ENCODE measurements around the gene PSTPIP2. TPM values are rescaled to one million over a fixed set of nuclear protein-coding genes. Genes with fewer than 3 reads are reported as not detected.
A peak's percentile ranks its signal among the peaks of the same experiment; 100 is the strongest.

Gene PSTPIP2
- total and polyA plus RNA-seq, 2 of the 13 experiments (the other 11 are each of a cell fraction or from before 2014, with no cell fraction given), result 0.25 to 0.27 TPM

- TF ChIP-seq, protein P1, sequence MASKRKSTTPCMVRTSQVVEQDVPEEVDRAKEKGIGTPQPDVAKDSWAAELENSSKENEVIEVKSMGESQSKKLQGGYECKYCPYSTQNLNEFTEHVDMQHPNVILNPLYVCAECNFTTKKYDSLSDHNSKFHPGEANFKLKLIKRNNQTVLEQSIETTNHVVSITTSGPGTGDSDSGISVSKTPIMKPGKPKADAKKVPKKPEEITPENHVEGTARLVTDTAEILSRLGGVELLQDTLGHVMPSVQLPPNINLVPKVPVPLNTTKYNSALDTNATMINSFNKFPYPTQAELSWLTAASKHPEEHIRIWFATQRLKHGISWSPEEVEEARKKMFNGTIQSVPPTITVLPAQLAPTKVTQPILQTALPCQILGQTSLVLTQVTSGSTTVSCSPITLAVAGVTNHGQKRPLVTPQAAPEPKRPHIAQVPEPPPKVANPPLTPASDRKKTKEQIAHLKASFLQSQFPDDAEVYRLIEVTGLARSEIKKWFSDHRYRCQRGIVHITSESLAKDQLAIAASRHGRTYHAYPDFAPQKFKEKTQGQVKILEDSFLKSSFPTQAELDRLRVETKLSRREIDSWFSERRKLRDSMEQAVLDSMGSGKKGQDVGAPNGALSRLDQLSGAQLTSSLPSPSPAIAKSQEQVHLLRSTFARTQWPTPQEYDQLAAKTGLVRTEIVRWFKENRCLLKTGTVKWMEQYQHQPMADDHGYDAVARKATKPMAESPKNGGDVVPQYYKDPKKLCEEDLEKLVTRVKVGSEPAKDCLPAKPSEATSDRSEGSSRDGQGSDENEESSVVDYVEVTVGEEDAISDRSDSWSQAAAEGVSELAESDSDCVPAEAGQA (IDR thresholded peaks at IDR 0.05; ENCODE audit: low read depth), result no peak
- TF ChIP-seq, protein P1 (CRISPR knock-in tag; IDR thresholded peaks at IDR 0.05; ENCODE audit: borderline replicate concordance), result no peak
- TF ChIP-seq SIX1 (CRISPR knock-in tag; IDR thresholded peaks at IDR 0.05; ENCODE audit: borderline replicate concordance) (peak; percentile 57), ZNF230 (CRISPR knock-in tag; IDR thresholded peaks at IDR 0.05) (no peak), HIVEP1 (CRISPR knock-in tag; IDR thresholded peaks at IDR 0.05) (0 out of 2 replicates have a peak, but pooled peaks have one; percentile 23), WIZ (CRISPR knock-in tag; IDR thresholded peaks at IDR 0.05) (no peak), PPARG (CRISPR knock-in tag; conservative IDR thresholded peaks at IDR 0.05) (no peak), FOXO1 (CRISPR knock-in tag; IDR thresholded peaks at IDR 0.05) (peak; percentile 90), NFKBIZ (CRISPR knock-in tag; IDR thresholded peaks at IDR 0.05) (no peak), RXRB (CRISPR knock-in tag; IDR thresholded peaks at IDR 0.05; ENCODE audit: borderline replicate concordance) (peak; percentile 90), GATAD1 (CRISPR knock-in tag; IDR thresholded peaks at IDR 0.05) (no peak), YEATS4 (CRISPR knock-in tag; IDR thresholded peaks at IDR 0.05; ENCODE audit: borderline replicate concordance) (no peak), ZNF891 (CRISPR knock-in tag; IDR thresholded peaks at IDR 0.05) (no peak), PATZ1 (CRISPR knock-in tag; IDR thresholded peaks at IDR 0.05) (no peak), TMF1 (CRISPR knock-in tag; IDR thresholded peaks at IDR 0.05; ENCODE audit: low read depth) (no peak), HNF4A (CRISPR knock-in tag; IDR thresholded peaks at IDR 0.05) (peak; percentile 80), ZNF235 (CRISPR knock-in tag; IDR thresholded peaks at IDR 0.05; ENCODE audit: borderline replicate concordance) (no peak), ZNF275 (CRISPR knock-in tag; IDR thresholded peaks at IDR 0.05; ENCODE audit: borderline replicate concordance) (no peak), ZNF260 (CRISPR knock-in tag; IDR thresholded peaks at IDR 0.05; ENCODE audit: borderline replicate concordance, low read depth) (no peak), PRMT3 (CRISPR knock-in tag; IDR thresholded peaks at IDR 0.05; ENCODE audit: borderline replicate concordance, low read depth) (no peak)
- TF ChIP-seq, protein P2, sequence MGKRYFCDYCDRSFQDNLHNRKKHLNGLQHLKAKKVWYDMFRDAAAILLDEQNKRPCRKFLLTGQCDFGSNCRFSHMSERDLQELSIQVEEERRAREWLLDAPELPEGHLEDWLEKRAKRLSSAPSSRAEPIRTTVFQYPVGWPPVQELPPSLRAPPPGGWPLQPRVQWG (CRISPR knock-in tag; IDR thresholded peaks at IDR 0.05; ENCODE audit: borderline replicate concordance, low read depth), result no peak
Observed at GRCh38 chr18:46051731-46052461, 20.2 kb downstream of the PSTPIP2 start (continued).

All from HepG2 (cell line).